GM12864 (cell line): ENCODE measurements around the gene MSN.
"Not testable (repeated sequence)": the region's sequence is repeated elsewhere in the genome, so short reads cannot be mapped to it uniquely, and the experiment has no call there.

ENCODE experiments used
- DNase-seq: peaks from one replicate; pipeline ENCODE4 v3.0.0-alpha.2; 2011; ENCODE audit warnings: low read depth
- H3K4me3 ChIP-seq: 2 replicates; pipeline ENCODE4 v1.5.1; 2011; ENCODE audit warnings: mild to moderate bottlenecking, low read depth, low read length, control low read depth
- CTCF ChIP-seq: IDR thresholded peaks from 2 replicates; pipeline ENCODE4 v1.5.1; 2011; ENCODE audit warnings: low read depth, mild to moderate bottlenecking, moderate library complexity, low read length, control low read depth, inconsistent platforms; ENCODE audit errors: missing control alignments

Gene MSN

GRCh38 chrX:65667503-65668376, at the start of gene MSN:
TSS of gene MSN (plus strand) at chrX:65667654. CDS start at chrX:65667842, 188 bp downstream.
- peak; percentile 14 for TF ChIP-seq CTCF

GRCh38 chrX:65620096-65620705, 47.3 kb upstream of the MSN start:
- not testable (repeated sequence) for DNase-seq, H3K4me3 ChIP-seq

More at GRCh38 chrX:65667503-65668376, at the start of gene MSN:
- DNase-seq, result no peak
- peak within 1 kb of the TSS; percentile 92 for H3K4me3 ChIP-seq

- DNase-seq, result no peak
- H3K4me3 ChIP-seq, result no peak overlapping the region
- TF ChIP-seq CTCF, result no peak
Measured at GRCh38 chrX:65630771-65631170, 36.7 kb upstream of the MSN start.

GRCh38 chrX:65633826-65634225, 33.6 kb upstream of the MSN start:
- no peak for DNase-seq
- no peak for TF ChIP-seq CTCF
- H3K4me3 ChIP-seq, result no peak overlapping the region

- no peak for DNase-seq
- H3K4me3 ChIP-seq, result no peak overlapping the region
Measured at GRCh38 chrX:65634732-65635131, 32.7 kb upstream of the MSN start.

GRCh38 chrX:65635378-65635777, 32.1 kb upstream of the MSN start:
- H3K4me3 ChIP-seq, result no peak overlapping the region
- no peak for TF ChIP-seq CTCF
- DNase-seq, result no peak

More at GRCh38 chrX:65634732-65635131, 32.7 kb upstream of the MSN start:
- TF ChIP-seq CTCF, result no peak

GRCh38 chrX:65635822-65636221, 31.6 kb upstream of the MSN start:
- DNase-seq, result no peak
- H3K4me3 ChIP-seq, result no peak overlapping the region
- TF ChIP-seq CTCF, result no peak

GRCh38 chrX:65636261-65636660, 31.2 kb upstream of the MSN start:
- not testable (repeated sequence) for DNase-seq, H3K4me3 ChIP-seq
